ENCODE measurements around the gene KLK2.

DNA sequence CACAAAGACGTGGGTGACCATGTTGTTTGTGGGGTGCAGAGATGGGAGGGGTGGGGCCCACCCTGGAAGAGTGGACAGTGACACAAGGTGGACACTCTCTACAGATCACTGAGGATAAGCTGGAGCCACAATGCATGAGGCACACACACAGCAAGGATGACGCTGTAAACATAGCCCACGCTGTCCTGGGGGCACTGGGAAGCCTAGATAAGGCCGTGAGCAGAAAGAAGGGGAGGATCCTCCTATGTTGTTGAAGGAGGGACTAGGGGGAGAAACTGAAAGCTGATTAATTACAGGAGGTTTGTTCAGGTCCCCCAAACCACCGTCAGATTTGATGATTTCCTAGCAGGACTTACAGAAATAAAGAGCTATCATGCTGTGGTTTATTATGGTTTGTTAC lies 5.6 kb downstream of the KLK2 start:
- TF ChIP-seq TGIF2 (CRISPR knock-in tag; IDR thresholded peaks at IDR 0.05) (no peak), NFKBIZ (CRISPR knock-in tag; IDR thresholded peaks at IDR 0.05) (no peak)
- TF ChIP-seq, protein P1, sequence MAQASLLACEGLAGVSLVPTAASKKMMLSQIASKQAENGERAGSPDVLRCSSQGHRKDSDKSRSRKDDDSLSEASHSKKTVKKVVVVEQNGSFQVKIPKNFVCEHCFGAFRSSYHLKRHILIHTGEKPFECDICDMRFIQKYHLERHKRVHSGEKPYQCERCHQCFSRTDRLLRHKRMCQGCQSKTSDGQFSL (CRISPR knock-in tag; IDR thresholded peaks at IDR 0.05), result no peak
- TF ChIP-seq, protein P2, sequence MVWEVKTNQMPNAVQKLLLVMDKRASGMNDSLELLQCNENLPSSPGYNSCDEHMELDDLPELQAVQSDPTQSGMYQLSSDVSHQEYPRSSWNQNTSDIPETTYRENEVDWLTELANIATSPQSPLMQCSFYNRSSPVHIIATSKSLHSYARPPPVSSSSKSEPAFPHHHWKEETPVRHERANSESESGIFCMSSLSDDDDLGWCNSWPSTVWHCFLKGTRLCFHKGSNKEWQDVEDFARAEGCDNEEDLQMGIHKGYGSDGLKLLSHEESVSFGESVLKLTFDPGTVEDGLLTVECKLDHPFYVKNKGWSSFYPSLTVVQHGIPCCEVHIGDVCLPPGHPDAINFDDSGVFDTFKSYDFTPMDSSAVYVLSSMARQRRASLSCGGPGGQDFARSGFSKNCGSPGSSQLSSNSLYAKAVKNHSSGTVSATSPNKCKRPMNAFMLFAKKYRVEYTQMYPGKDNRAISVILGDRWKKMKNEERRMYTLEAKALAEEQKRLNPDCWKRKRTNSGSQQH (CRISPR knock-in tag; IDR thresholded peaks at IDR 0.05; ENCODE audit: low read depth), result no peak

All from HepG2 (cell line).